Limb (tissue), 2 donors: ENCODE measurements around the gene ELFN1.
A peak's percentile ranks its signal among the peaks of the same experiment; 100 is the strongest.

Source experiments
- DNase-seq, 2 donors: peaks; one replicate each; pipeline ENCODE4 v3.0.0-alpha.2; 2016; ENCODE audit errors: extremely low spot score in 2 of 2

ELFN1 gene

GRCh38 chr7:1740214-1740613 is 70.1 kb downstream of the ELFN1 start:
- no peak for DNase-seq

GRCh38 chr7:1741246-1741645 is 71.2 kb downstream of the ELFN1 start:
- no peak for DNase-seq

DNA sequence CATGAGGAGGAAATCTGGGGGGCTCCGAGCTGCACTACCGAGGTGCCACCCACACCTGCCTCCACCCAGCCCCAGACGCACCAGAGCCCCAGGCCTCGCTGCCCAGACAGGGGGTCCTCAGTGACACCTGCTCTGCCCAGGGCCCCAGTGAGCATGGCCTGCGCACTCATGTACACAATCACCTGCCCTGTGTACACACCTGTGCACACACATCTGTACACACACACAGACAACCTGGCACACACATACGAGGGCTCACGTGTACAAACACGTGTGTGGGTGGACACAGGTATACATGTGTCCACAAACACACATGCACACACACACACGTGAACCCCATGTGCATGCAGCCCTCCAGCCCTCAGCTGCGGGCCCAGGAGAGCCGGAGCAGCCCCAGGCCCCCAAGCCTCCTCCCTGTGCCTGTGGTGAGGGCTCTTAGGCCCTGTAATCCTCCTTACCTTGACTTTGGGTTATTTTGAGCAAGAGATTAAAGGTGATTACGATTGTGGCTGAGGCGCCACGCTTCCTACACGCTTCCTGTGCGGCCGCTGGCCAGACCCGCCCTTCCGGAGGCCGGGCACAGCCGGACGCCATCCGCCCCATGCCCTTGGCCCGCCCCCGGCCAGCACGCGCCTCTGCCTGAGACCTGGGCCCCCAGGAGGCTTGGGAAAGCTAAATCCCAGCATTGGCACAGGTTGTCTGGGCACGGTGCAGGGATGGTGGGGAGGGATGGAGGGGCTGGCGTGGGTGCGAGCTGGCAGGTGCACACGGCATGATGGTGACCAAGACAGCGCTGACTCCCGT is 71.9 kb downstream of the ELFN1 start:
- no peak for DNase-seq

GRCh38 chr7:1742555-1743303 is 72.7 kb downstream of the ELFN1 start:
- DNase-seq: peak; percentile 62 to 83

DNA sequence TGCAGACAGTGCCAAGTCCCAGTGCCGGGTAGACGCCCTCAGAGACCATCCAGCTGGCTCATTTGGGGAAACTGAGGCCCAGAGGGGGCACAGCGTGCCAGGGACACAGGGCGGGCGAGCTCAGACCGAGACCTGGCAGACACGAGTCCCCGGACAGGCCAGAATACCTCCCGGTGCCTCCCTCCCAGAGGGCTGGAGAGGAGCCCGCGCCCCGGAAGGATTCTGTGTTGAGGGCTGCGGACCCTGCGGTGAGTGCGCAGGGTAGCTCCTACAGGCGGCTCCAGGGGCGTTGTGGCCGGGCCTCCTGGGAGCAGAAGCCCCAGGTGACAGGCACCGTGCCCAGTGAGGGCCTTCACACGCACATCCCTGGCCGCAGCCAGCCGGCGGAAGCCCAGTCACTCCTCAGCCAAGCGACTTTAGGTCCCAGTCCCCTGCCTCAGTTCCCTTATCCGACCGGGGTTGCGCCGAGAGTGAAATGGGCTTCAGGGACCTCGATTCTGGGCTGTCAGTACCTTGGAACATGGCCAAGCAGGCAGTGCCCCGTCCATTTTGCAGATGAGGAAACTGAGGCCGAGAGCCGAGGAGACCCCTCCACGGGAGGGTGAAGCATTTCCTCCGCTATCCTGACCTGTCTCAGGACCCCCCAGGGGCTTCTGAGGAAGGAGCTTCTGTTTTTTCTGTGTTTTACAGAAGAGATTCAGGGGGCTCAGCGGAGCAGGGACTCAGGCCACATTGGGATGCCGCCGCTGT is 73.6 kb downstream of the ELFN1 start:
- DNase-seq: no peak

GRCh38 chr7:1744296-1745017 is 74.4 kb downstream of the ELFN1 start:
- no peak for DNase-seq

DNA sequence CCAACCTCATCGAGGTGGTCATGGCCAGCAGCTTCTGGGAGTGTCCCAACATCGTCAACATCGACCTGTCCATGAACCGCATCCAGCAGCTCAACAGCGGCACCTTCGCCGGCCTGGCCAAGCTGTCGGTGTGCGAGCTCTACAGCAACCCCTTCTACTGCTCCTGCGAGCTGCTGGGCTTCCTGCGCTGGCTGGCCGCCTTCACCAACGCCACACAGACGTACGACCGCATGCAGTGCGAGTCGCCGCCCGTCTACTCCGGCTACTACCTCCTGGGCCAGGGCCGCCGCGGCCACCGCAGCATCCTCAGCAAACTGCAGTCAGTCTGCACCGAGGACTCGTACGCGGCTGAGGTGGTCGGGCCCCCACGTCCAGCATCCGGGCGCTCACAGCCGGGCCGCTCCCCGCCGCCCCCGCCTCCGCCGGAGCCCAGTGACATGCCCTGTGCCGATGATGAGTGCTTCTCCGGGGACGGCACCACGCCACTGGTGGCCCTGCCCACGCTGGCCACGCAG is 75.0 kb downstream of the ELFN1 start:
- DNase-seq: no peak

- no peak for DNase-seq
Measured at GRCh38 chr7:1745576-1746490, 75.8 kb downstream of the ELFN1 start.

DNA sequence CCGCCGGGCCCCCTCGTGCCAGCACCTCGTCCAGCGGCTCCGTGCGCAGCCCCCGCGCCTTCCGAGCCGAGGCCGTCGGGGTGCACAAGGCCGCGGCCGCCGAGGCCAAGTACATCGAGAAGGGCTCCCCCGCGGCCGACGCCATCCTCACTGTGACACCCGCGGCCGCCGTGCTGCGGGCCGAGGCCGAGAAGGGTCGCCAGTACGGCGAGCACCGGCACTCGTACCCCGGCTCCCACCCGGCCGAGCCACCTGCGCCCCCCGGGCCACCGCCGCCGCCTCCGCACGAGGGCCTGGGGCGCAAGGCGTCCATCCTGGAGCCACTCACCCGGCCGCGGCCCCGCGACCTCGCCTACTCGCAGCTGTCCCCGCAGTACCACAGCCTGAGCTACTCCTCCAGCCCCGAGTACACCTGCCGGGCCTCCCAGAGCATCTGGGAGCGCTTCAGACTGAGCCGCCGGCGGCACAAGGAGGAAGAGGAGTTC is 76.5 kb downstream of the ELFN1 start:
- no peak for DNase-seq

GRCh38 chr7:1747004-1747801 is 77.1 kb downstream of the ELFN1 start:
- DNase-seq: no peak

DNA sequence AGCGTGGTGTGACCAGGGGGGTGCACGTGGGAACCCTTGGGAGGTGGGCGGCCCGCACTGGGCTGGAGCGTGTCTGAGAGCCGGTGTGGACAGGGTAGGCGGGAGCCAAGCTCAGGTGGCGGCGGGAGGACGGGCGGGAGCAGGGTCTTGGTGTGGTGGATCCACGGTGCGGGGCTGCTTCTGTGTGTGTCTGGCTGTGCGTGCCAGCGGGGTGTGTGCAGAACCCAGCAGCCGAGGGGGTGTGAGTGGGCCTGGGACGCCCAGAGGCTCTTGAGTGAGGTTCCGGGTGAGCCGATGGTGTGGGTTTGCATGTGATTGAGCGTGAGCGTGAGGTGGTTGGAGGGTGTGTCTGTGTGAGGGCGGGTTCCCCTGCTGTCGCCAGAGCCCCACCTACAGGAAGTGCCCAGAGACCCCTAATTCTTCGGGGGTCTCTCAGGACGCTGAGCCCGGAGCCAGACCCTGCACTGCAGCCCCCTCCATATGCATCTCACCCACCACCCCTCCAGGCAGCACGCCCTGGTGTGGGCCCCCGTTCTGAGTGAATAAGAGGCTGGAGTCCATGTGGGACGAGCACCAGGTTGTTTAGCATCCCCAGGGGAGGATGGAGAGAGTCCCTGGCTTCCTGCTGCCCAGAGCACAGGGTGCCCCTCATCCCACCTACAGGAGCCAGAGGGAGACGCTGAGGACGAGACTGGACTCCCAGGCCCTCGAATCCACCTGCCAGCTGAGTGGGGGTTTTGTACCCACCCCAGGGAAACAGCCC is 78.2 kb downstream of the ELFN1 start:
- no peak for DNase-seq

DNA sequence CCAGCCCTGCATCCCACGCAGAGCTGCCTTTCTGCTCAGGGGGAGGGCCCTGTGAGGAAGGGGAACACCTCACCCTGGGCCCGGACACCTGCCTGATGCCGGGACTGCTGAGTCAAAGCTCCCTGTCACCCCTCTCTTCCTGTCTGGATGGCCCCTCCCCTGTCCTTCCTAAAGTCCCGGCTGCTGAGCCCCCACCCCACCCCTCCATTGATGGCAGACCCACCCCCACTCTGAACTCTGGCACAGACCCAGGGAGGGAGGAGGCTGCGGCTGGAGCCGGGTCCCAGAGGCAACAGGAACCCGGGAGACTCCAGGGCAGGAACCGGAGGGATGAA is 78.7 kb downstream of the ELFN1 start:
- DNase-seq: no peak

GRCh38 chr7:1749351-1749863 is 79.3 kb downstream of the ELFN1 start:
- no peak for DNase-seq

- no peak for DNase-seq
Measured at GRCh38 chr7:1749864-1750466, 79.9 kb downstream of the ELFN1 start.

GRCh38 chr7:1750541-1751021 is 80.5 kb downstream of the ELFN1 start:
- no peak for DNase-seq

DNA sequence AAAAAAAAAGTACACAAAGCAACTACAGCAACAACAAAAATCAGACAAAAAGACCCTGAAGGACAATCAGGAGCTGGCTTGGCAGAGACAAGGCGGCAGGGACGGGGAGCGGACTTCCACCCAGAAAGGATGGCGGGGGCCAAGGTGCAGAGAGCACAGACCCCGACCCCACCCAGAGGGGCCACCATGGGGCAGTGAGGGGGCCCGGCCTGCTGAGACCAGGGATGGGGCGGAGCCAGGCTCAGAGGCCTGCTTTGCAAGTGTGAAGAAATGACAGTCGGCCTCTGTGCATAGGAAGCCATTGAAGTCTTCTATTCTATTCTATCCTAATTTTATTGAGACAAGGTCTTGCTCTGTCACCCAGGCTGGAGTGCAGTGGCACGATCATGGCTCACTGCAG is 82.0 kb downstream of the ELFN1 start:
- no peak for DNase-seq

DNA sequence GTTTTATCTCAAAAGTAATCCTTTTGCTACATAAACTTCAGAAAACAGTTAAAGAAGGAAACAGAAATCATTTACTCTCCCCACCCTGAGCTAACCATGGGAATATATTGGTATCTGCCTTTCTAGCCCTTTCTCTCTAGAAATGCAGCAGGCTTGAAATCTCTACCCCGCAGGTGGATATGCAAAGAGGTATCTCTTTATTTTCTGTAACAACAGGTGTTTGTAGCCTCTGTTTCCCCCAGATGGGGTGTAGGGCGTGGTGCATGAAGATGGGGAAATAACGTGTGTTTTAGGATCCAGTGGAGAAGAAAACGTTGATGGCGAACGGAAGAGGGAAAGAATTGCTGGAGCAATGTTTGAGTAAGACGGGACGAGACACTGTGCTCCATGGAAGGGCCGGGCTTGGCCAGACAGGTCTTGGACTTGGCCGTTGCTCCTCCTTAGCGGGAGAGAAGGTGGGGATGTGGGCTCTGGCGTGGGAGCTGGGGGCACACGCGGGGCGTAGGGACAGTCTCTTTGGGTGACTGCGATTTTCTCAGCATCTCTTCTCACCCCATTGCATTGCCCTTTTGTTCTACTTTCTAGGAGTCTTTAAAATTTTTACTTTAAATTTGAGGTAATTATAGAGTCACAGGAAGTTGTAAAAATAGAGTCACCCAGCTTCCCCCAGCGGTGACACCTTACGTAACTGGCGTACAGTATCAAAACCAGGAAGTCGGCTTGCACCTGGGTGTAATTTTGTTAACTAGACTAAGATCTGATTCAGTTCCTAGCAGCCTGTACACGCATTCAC is 82.9 kb downstream of the ELFN1 start:
- no peak for DNase-seq
